ENCODE data around the gene COPB2.

COPB2 gene

DNA sequence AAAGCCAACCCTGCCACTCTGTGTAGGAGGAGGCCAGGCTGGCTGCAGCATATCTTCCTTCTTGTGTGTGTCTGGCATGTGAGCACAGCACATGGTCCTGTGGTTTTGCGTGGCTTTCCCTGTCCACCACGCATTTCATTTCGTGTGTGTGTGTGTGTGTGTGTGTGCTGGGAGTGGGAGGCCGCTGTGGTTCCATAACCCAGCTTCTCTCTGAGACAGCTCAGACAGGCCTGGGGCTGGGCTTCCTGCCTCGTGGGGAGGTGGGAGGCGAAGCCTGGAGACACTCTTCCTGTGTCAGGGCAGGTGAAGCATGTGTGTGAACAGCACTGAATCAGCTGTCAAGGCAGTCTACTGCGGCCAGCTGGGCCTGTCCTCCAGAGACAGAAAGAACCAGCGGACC, 61.6 kb downstream of the COPB2 start:
- DNase-seq (ENCODE audit: low read depth), result no peak

DNA sequence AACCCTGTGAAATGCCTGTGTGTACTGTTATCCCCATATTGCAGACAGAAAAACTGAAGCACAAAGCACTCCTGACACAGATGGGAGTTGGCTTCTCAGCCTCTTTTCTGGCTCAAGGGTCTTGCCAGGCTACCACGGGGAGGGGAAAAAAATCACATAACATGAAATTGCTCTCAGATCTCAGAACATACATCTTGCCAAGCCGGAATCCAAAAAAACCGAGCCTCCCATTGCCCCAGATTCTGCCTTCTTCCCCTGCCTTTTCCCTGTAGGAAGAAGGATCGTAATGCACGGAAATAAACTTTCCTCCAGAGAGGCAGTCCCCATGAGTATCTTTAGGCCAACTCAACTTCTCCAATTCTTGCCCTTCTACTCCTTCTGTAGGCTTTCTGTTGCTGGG, 62.2 kb downstream of the COPB2 start:
- no peak for DNase-seq (ENCODE audit: low read depth)

- no peak for DNase-seq (ENCODE audit: low read depth)
Observed at GRCh38 chr3:139326707-139327106, 62.7 kb downstream of the COPB2 start.

DNA sequence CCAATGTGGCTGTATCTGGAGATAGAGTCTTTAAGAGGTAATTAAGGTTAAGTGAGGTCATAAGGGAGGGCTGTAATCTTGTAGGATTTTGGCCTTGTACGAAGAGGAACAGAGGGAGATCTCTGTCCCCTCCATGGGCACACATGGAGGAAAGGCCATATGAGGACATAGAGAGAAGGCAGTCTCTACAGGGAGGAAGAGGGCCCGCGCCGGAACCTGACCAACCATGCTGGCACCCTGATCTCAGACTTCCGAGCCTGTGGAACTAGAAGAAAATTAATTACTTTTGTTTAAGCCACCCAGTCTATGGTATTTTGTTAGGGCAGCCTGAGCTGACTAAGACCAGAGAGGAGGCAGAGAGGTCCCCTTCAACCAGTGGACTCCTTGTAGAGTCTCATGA, 63.3 kb downstream of the COPB2 start:
- DNase-seq (ENCODE audit: low read depth), result no peak

GRCh38 chr3:139325551-139325950, 63.9 kb downstream of the COPB2 start:
- DNase-seq (ENCODE audit: low read depth), result no peak

DNA sequence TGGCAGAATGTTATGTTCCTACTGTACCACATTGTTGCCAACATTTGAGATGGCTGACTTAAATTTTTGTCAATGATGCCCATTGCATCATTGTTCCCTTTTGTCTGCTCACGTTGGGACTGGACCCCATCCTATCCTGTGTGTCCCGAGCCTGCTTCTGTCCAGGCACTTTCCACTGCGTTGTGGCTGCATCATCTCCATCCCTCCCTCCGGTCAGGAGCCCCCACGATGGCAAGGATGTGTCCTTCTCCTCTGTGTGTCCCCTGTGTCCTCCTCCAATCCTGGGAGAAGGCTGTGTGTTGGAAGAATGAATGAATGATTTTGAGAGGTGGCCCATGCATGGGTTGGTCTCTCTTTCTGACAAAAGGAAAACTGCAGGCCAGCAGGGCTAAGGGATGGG, 65.0 kb downstream of the COPB2 start:
- DNase-seq (ENCODE audit: low read depth), result no peak

GRCh38 chr3:139323146-139323545, 66.3 kb downstream of the COPB2 start:
- DNase-seq (ENCODE audit: low read depth), result no peak

GRCh38 chr3:139322346-139322745, 67.1 kb downstream of the COPB2 start:
- DNase-seq (ENCODE audit: low read depth), result no peak

GRCh38 chr3:139320551-139321309, 68.7 kb downstream of the COPB2 start:
- no peak for DNase-seq (ENCODE audit: low read depth)

- peak; percentile 37 for DNase-seq (ENCODE audit: low read depth)
Observed at GRCh38 chr3:139319428-139320402, 69.7 kb downstream of the COPB2 start.

DNA sequence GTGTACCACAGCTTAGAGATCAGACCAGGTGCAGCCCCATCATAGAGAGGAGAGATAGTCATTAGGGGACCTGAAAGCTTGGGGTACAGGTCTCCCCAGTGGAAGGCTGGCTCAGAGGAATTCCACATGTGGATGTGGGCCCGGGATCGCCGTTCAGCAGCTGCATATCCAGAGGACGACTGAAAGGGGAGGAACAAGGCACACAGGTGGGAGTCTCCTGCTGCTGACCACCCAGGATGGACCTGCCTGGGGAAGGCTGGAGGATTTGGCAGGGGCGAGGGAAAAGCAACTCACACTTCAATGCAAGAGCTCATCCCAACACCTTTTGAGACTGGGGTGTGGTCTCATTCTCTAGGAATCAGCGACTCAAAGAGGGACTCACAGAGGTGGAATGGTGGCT, 70.6 kb downstream of the COPB2 start:
- no peak for DNase-seq (ENCODE audit: low read depth)

DNA sequence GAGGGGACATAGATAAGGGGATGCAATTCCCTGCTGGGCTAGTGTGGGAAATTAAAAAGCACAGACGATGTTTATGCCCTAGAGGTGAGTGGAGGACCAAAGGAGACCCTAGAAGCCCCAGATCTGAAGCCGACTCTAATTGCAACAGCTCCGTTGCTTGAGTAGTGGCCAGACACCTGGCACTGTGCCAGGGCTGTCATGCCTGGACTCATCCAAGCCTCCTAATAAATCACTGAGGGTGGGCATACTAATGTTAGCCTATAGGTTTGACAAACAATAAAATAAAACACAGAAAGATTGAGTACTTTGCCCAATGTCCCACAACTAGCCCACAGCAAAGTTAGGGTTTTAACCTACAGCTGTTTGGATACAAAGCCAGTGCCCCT, 71.0 kb downstream of the COPB2 start:
- no peak for DNase-seq (ENCODE audit: low read depth)

GRCh38 chr3:139317660-139318430, 71.6 kb downstream of the COPB2 start:
- DNase-seq (ENCODE audit: low read depth), result peak; percentile 54

- no peak for DNase-seq (ENCODE audit: low read depth)
Observed at GRCh38 chr3:139317215-139317614, 72.2 kb downstream of the COPB2 start.

DNA sequence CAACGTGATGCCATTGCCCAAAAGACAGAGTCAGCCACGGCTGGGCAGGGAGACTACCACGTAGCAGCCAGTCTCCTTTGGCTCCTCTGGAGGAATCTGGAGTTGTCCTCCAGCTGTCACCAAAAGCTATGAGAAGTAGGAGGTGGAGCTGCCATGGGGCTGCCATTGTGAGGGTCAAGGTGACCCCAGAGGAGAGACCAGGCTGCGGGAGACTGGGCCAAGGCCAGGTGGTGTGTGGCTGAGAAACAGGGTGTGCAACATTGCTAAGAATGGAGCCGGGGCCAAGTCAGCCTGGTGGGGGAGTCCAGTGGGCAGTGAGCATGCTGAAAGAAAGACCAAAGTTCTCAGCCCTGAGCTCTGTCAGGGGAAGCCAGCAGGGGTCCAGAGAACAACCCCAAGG, 75.5 kb downstream of the COPB2 start:
- no peak for DNase-seq (ENCODE audit: low read depth)

DNA sequence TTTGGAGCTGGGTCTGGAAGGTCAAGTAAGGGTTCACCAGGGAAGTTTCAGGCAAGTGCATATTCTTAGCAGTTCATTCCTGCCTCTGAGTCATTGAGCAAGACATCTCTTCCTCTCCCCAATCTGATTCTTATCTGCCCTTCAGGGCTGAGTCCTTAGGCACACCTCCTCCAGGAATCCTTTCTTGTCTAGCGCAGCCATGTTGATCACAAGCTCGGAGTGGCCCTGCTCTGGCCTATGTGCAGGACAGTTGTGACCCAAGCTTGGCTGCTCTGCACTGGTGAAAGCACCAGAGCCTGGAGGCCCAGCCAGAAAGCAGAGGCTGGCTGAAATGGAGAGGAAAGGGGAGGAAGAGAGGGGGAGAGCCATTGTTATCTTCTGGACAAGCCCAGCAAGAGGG, 76.5 kb downstream of the COPB2 start:
- peak; percentile 91 for DNase-seq (ENCODE audit: low read depth)

DNA sequence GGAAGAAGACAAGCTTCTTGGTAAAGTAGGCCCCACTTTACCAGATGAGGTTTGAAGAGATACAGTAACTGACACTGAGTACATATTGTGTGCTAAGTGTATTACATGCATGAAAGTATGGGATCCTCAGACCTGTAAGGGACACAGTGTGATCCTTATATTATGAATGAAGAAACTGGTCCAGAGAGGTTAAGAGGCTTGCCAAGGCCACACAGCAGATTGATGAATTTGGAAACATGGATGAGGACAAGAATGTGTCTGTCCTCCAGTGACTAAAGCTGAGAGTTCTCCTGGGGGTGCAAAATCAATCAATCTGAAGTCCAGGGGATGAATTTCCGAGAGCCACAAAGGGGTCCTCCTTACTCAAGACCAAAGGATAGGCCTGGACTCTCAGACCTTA, 77.0 kb downstream of the COPB2 start:
- DNase-seq (ENCODE audit: low read depth), result no peak

GRCh38 chr3:139311557-139311956, 77.9 kb downstream of the COPB2 start:
- no peak for DNase-seq (ENCODE audit: low read depth)

GRCh38 chr3:139310474-139310933, 78.9 kb downstream of the COPB2 start:
- DNase-seq (ENCODE audit: low read depth), result peak; percentile 94

- peak; percentile 90 for DNase-seq (ENCODE audit: low read depth)
Observed at GRCh38 chr3:139309880-139310279, 79.6 kb downstream of the COPB2 start.

- DNase-seq (ENCODE audit: low read depth), result peak; percentile 40
Observed at GRCh38 chr3:139309061-139309591, 80.3 kb downstream of the COPB2 start.

DNA sequence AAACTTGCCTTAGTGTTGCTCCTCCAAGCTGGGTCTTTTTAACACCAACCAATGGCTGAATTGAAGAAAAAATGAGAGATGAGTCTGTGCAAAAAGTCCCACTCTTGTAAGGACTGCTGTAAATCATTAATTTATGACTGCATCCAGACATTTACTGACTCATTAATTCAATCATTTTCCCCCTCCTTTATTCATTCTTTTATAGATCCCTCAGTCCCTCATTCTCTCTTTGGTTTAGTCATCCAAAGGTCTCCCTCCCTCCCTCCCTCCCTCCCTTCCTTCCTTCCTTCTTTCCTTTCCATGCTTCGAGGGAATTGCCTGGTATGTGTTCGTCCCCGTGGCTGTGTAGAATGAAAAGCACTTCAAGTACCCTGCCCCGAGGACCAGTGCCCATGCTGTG, 80.9 kb downstream of the COPB2 start:
- peak; percentile 66 for DNase-seq (ENCODE audit: low read depth)
